Endothelial cell of umbilical vein (primary cell): Measurements from ENCODE around the gene TPCN1.

Source experiments
- EZH2 ChIP-seq: IDR thresholded peaks from 2 replicates; pipeline ENCODE4 v1.6.1; 2012; ENCODE audit warnings: borderline replicate concordance, low read depth, mild to moderate bottlenecking, moderate library complexity, low read length, inconsistent platforms; ENCODE audit not compliant: severe bottlenecking
- FOS ChIP-seq: IDR thresholded peaks from 2 replicates; pipeline ENCODE4 v1.6.1; 2011; ENCODE audit warnings: mild to moderate bottlenecking, low read length, moderate library complexity, borderline replicate concordance; ENCODE audit not compliant: insufficient read depth
- MYC ChIP-seq: IDR thresholded peaks from one replicate; pipeline ENCODE4 v1.6.1; 2011; ENCODE audit warnings: mild to moderate bottlenecking, low read depth, low read length
- TF ChIP-seq, protein P1 (sequence below), 2 donors: IDR thresholded peaks; 1 replicate in 1 of 2; 2 replicates in 1 of 2; pipeline ENCODE4 v1.5.1; 2011; ENCODE audit warnings: low read length in 2 of 2, mild to moderate bottlenecking in 2 of 2, moderate library complexity in 2 of 2, control low read depth in 1 of 2, inconsistent platforms in 1 of 2, low read depth in 1 of 2; ENCODE audit not compliant: insufficient read depth in 1 of 2; ENCODE audit errors: extremely low read depth in 1 of 2

DNA sequence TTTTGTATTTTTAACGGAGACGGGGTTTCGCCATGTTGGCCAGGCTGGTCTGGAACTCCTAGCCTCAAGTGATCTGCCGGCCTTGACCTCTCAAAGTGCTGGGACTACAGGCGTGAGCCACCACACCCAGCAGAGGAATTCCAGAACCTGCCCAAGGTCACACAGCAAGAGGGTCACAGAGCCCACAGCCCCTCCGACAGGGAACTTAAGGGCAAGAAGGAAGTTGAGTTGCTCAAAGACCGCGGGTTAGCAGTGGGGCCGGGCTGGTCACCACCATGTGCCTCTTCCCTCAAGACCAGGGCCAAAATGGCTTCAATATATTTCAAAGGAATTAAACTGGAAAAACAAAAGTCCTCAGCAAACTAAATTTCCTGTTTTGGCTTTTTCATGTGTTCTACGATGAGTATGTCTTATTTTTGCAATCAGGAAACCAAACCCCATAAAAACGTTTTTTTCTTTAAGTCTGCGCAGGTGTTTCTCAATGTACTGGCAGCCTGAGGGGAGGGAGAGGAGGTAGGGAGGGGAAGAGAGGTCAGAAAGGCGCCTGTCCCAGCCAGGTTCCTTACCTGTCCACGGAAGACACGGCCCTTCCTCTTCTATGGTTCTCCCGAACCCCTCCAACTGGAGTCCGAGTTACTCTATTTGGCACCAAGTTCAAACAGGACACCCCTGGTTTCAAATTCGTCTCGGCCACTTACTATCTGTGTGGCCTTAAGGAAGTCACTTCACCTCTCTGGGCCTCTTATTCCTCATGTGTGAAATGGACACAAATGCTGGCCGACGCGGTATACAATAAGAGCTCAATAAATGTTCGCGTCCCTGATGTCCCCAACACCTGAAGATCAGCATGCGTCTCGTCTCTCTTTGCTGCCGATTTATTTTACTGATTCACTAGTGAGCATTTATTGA, 112.9 kb downstream of the TPCN1 start:
- TF ChIP-seq, protein P1, sequence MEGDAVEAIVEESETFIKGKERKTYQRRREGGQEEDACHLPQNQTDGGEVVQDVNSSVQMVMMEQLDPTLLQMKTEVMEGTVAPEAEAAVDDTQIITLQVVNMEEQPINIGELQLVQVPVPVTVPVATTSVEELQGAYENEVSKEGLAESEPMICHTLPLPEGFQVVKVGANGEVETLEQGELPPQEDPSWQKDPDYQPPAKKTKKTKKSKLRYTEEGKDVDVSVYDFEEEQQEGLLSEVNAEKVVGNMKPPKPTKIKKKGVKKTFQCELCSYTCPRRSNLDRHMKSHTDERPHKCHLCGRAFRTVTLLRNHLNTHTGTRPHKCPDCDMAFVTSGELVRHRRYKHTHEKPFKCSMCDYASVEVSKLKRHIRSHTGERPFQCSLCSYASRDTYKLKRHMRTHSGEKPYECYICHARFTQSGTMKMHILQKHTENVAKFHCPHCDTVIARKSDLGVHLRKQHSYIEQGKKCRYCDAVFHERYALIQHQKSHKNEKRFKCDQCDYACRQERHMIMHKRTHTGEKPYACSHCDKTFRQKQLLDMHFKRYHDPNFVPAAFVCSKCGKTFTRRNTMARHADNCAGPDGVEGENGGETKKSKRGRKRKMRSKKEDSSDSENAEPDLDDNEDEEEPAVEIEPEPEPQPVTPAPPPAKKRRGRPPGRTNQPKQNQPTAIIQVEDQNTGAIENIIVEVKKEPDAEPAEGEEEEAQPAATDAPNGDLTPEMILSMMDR (IDR thresholded peaks at IDR 0.05; ENCODE audit: extremely low read depth in 1 of 2, insufficient read depth in 1 of 2, low read depth in 1 of 2, low read length in 2 of 2) = no peak
- no peak for TF ChIP-seq FOS
- no peak for TF ChIP-seq MYC
- no peak for TF ChIP-seq EZH2
